Measurements from ENCODE around the gene ROBO3. TPM values are rescaled to one million over a fixed set of nuclear protein-coding genes. Genes with fewer than 3 reads are reported as not detected.

Gene ROBO3
- total RNA-seq, 1 experiment from 2014 or later: 6.6 TPM

- H3K9me3 ChIP-seq (ENCODE audit: low read length): no peaks in the 10 kb centered on the region
- H3K27me3 ChIP-seq (ENCODE audit: low read length): no peaks in the 10 kb centered on the region
- no peak overlapping the region for H3K4me2 ChIP-seq (ENCODE audit: low read depth, low read length, poor library complexity, severe bottlenecking)
- no peak overlapping the region for H3K27ac ChIP-seq (ENCODE audit: low read length)
- H3K9me2 ChIP-seq (replicated peaks; ENCODE audit: insufficient read depth, low read length): no peaks in the 10 kb centered on the region
- no peaks in the 10 kb centered on the region for H3K4me1 ChIP-seq (ENCODE audit: low read length)
- H3K4me3 ChIP-seq (ENCODE audit: low read length): no peak overlapping the region
- H2AFZ ChIP-seq (ENCODE audit: low read length): no peak overlapping the region
- no peak overlapping the region for H3K9ac ChIP-seq (ENCODE audit: low read length)
- no peak for DNase-seq
- H3K36me3 ChIP-seq (ENCODE audit: insufficient read depth, low read length): no peaks in the 10 kb centered on the region
- no peaks in the 10 kb centered on the region for H3K79me2 ChIP-seq (ENCODE audit: low read length)
- no peaks in the 10 kb centered on the region for H4K20me1 ChIP-seq (ENCODE audit: insufficient read depth, low read depth, low read length)
These were observed 24.0 kb upstream of the ROBO3 start for GRCh38 chr11:124841201-124841600.

GRCh38 chr11:124841840-124842239 lies 23.4 kb upstream of the ROBO3 start:
- H3K4me2 ChIP-seq (ENCODE audit: low read depth, low read length, poor library complexity, severe bottlenecking): no peak overlapping the region
- no peak overlapping the region for H3K4me3 ChIP-seq (ENCODE audit: low read length)
- H3K4me1 ChIP-seq (ENCODE audit: low read length): no peaks in the 10 kb centered on the region
- H3K9ac ChIP-seq (ENCODE audit: low read length): no peak overlapping the region
- no peaks in the 10 kb centered on the region for H3K9me3 ChIP-seq (ENCODE audit: low read length)
- H4K20me1 ChIP-seq (ENCODE audit: insufficient read depth, low read depth, low read length): no peaks in the 10 kb centered on the region
- H3K27ac ChIP-seq (ENCODE audit: low read length): no peak overlapping the region
- no peaks in the 10 kb centered on the region for H3K79me2 ChIP-seq (ENCODE audit: low read length)
- no peak for DNase-seq
- H3K36me3 ChIP-seq (ENCODE audit: insufficient read depth, low read length): no peaks in the 10 kb centered on the region
- no peaks in the 10 kb centered on the region for H3K9me2 ChIP-seq (replicated peaks; ENCODE audit: insufficient read depth, low read length)
- no peaks in the 10 kb centered on the region for H3K27me3 ChIP-seq (ENCODE audit: low read length)
- H2AFZ ChIP-seq (ENCODE audit: low read length): no peak overlapping the region

- no peaks in the 10 kb centered on the region for H4K20me1 ChIP-seq (ENCODE audit: insufficient read depth, low read depth, low read length)
- H3K27ac ChIP-seq (ENCODE audit: low read length): no peak overlapping the region
- no peak for DNase-seq
- no peaks in the 10 kb centered on the region for H3K9me2 ChIP-seq (replicated peaks; ENCODE audit: insufficient read depth, low read length)
- H3K36me3 ChIP-seq (ENCODE audit: insufficient read depth, low read length): no peaks in the 10 kb centered on the region
- no peak overlapping the region for H3K9ac ChIP-seq (ENCODE audit: low read length)
- no peaks in the 10 kb centered on the region for H3K9me3 ChIP-seq (ENCODE audit: low read length)
- H3K4me3 ChIP-seq (ENCODE audit: low read length): no peak overlapping the region
- no peaks in the 10 kb centered on the region for H3K79me2 ChIP-seq (ENCODE audit: low read length)
- no peak overlapping the region for H2AFZ ChIP-seq (ENCODE audit: low read length)
- H3K4me2 ChIP-seq (ENCODE audit: low read depth, low read length, poor library complexity, severe bottlenecking): no peak overlapping the region
- no peaks in the 10 kb centered on the region for H3K27me3 ChIP-seq (ENCODE audit: low read length)
- H3K4me1 ChIP-seq (ENCODE audit: low read length): no peaks in the 10 kb centered on the region
These were observed 22.9 kb upstream of the ROBO3 start for GRCh38 chr11:124842305-124842704.

DNA sequence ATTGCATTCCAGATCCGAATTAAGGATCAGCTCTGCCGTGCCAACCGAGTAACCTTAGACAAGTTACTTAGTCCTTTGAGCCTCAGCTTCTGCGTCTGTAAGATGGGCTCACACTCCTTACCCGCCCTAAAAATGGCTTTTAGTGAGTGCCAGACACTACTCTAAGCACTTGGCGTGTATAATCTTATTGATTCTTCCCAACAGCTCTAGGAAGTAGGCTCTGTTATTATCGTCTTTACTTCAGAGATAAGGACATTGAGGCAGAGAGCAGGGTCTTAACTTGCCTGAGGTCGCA lies 21.7 kb upstream of the ROBO3 start:
- Histone ChIP-seq H2AFZ (ENCODE audit: low read length) (no peak overlapping the region), H3K27ac (ENCODE audit: low read length) (no peak overlapping the region), H4K20me1 (ENCODE audit: insufficient read depth, low read depth, low read length) (no peaks in the 10 kb centered on the region), H3K27me3 (ENCODE audit: low read length) (no peaks in the 10 kb centered on the region), H3K9me2 (replicated peaks; ENCODE audit: insufficient read depth, low read length) (no peaks in the 10 kb centered on the region), H3K36me3 (ENCODE audit: insufficient read depth, low read length) (no peaks in the 10 kb centered on the region), H3K4me3 (ENCODE audit: low read length) (no peak overlapping the region), H3K4me1 (ENCODE audit: low read length) (no peaks in the 10 kb centered on the region), H3K9me3 (ENCODE audit: low read length) (no peaks in the 10 kb centered on the region), H3K4me2 (ENCODE audit: low read depth, low read length, poor library complexity, severe bottlenecking) (no peak overlapping the region), H3K79me2 (ENCODE audit: low read length) (no peaks in the 10 kb centered on the region), H3K9ac (ENCODE audit: low read length) (no peak overlapping the region)
- no peak for DNase-seq

GRCh38 chr11:124844664-124845079 lies 20.6 kb upstream of the ROBO3 start:
- H3K27me3 ChIP-seq (ENCODE audit: low read length): no peaks in the 10 kb centered on the region
- H3K9me2 ChIP-seq (replicated peaks; ENCODE audit: insufficient read depth, low read length): no peaks in the 10 kb centered on the region
- no peaks in the 10 kb centered on the region for H3K4me1 ChIP-seq (ENCODE audit: low read length)
- no peak overlapping the region for H2AFZ ChIP-seq (ENCODE audit: low read length)
- H4K20me1 ChIP-seq (ENCODE audit: insufficient read depth, low read depth, low read length): no peaks in the 10 kb centered on the region
- H3K9me3 ChIP-seq (ENCODE audit: low read length): no peaks in the 10 kb centered on the region
- H3K4me3 ChIP-seq (ENCODE audit: low read length): no peak overlapping the region
- H3K27ac ChIP-seq (ENCODE audit: low read length): no peak overlapping the region
- no peaks in the 10 kb centered on the region for H3K79me2 ChIP-seq (ENCODE audit: low read length)
- H3K9ac ChIP-seq (ENCODE audit: low read length): no peak overlapping the region
- H3K36me3 ChIP-seq (ENCODE audit: insufficient read depth, low read length): no peaks in the 10 kb centered on the region
- no peak for DNase-seq
- H3K4me2 ChIP-seq (ENCODE audit: low read depth, low read length, poor library complexity, severe bottlenecking): no peak overlapping the region

DNA sequence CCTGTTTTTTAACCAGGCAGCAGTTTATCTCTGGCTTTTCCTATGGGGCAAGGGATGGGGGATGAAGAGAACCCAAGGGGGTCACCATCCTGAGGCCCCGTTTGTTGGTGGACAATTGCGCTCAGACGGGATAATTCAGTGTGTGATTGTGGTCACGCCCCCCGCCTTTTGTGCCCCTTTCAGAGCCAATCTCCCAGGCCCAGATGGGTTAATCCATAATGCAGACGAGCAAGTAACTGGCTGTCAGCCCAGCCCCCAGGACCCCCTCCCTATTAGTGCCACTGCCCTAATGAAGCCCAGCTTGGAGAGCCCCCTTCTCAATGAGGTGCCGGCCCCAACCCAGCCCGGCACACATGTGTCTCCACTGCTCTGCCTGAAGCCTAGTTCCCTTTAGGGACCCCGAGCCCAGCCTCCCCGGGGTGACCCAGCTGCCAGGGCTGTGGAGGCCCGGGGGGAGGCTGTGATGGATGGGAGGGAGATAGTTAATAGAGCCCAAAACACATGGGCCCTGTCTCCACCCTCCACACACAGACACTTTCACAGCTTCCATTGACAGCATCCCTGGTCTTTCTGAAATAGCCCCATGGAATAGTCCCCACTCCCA lies 19.1 kb upstream of the ROBO3 start:
- H3K4me3 ChIP-seq (ENCODE audit: low read length): no peak overlapping the region
- no peak for DNase-seq
- no peaks in the 10 kb centered on the region for H3K36me3 ChIP-seq (ENCODE audit: insufficient read depth, low read length)
- no peak overlapping the region for H2AFZ ChIP-seq (ENCODE audit: low read length)
- no peaks in the 10 kb centered on the region for H3K27me3 ChIP-seq (ENCODE audit: low read length)
- H3K4me1 ChIP-seq (ENCODE audit: low read length): no peaks in the 10 kb centered on the region
- no peaks in the 10 kb centered on the region for H4K20me1 ChIP-seq (ENCODE audit: insufficient read depth, low read depth, low read length)
- no peak overlapping the region for H3K27ac ChIP-seq (ENCODE audit: low read length)
- H3K79me2 ChIP-seq (ENCODE audit: low read length): no peaks in the 10 kb centered on the region
- H3K9me3 ChIP-seq (ENCODE audit: low read length): no peaks in the 10 kb centered on the region
- no peak overlapping the region for H3K9ac ChIP-seq (ENCODE audit: low read length)
- H3K9me2 ChIP-seq (replicated peaks; ENCODE audit: insufficient read depth, low read length): no peaks in the 10 kb centered on the region
- no peak overlapping the region for H3K4me2 ChIP-seq (ENCODE audit: low read depth, low read length, poor library complexity, severe bottlenecking)

DNA sequence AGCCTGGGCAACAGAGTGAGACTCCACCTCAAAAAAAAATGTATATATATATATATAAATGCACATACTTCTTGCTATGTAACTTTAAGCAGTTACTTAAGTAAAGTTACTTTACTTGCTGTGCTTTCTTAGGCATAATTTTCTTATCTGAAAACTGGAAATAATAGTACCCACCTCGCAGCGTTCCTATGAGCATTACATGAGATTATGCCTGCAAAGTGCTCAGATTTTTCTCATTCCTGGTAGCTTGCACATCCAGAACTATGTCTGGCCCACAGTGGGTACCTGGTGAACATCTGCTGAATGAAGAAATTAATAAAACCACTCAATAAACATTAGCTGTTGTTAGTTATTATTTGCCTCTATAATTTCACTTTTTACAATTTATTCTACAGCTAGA lies 6.1 kb upstream of the ROBO3 start:
- H4K20me1 ChIP-seq (ENCODE audit: insufficient read depth, low read depth, low read length): no peaks in the 10 kb centered on the region
- H3K9me3 ChIP-seq (ENCODE audit: low read length): no peaks in the 10 kb centered on the region
- no peaks in the 10 kb centered on the region for H3K4me1 ChIP-seq (ENCODE audit: low read length)
- DNase-seq: no peak
- H3K9ac ChIP-seq (ENCODE audit: low read length): no peak overlapping the region
- H3K36me3 ChIP-seq (ENCODE audit: insufficient read depth, low read length): no peaks in the 10 kb centered on the region
- no peak overlapping the region for H3K4me2 ChIP-seq (ENCODE audit: low read depth, low read length, poor library complexity, severe bottlenecking)
- H3K9me2 ChIP-seq (replicated peaks; ENCODE audit: insufficient read depth, low read length): no peaks in the 10 kb centered on the region
- no peak overlapping the region for H3K4me3 ChIP-seq (ENCODE audit: low read length)
- no peaks in the 10 kb centered on the region for H3K27me3 ChIP-seq (ENCODE audit: low read length)
- H3K27ac ChIP-seq (ENCODE audit: low read length): no peak overlapping the region
- H2AFZ ChIP-seq (ENCODE audit: low read length): no peak overlapping the region
- no peaks in the 10 kb centered on the region for H3K79me2 ChIP-seq (ENCODE audit: low read length)

- Histone ChIP-seq H3K36me3 (ENCODE audit: insufficient read depth, low read length) (no peaks in the 10 kb centered on the region), H4K20me1 (ENCODE audit: insufficient read depth, low read depth, low read length) (no peaks in the 10 kb centered on the region), H3K9me3 (ENCODE audit: low read length) (no peaks in the 10 kb centered on the region), H3K79me2 (ENCODE audit: low read length) (no peaks in the 10 kb centered on the region), H3K4me3 (ENCODE audit: low read length) (no peak overlapping the region), H3K27ac (ENCODE audit: low read length) (no peak overlapping the region), H3K4me1 (ENCODE audit: low read length) (no peaks in the 10 kb centered on the region), H3K4me2 (ENCODE audit: low read depth, low read length, poor library complexity, severe bottlenecking) (no peak overlapping the region), H3K27me3 (ENCODE audit: low read length) (no peaks in the 10 kb centered on the region), H2AFZ (ENCODE audit: low read length) (no peak overlapping the region), H3K9ac (ENCODE audit: low read length) (no peak overlapping the region), H3K9me2 (replicated peaks; ENCODE audit: insufficient read depth, low read length) (no peaks in the 10 kb centered on the region)
- no peak for DNase-seq
These were observed 3.6 kb upstream of the ROBO3 start for GRCh38 chr11:124861670-124862069.
